ENCODE data around the gene HOXA6.

Gene HOXA6

GRCh38 chr7:27095897-27096767 lies 51.4 kb downstream of the HOXA6 start, which contains the start of gene HOXA1:
Gene HOXA1 (minus strand): TSS chr7:27096000. CDS start chr7:27095912, 88 bp downstream.
- DNase-seq: peak; percentile 88 to 93
